KBM-7 (cell line): ENCODE measurements around the gene FXYD2.
A peak's percentile ranks its signal among the peaks of the same experiment; 100 is the strongest.

Experiments used
- DNase-seq: peaks from one replicate; pipeline ENCODE4 v3.0.0-alpha.2; 2015
- in situ Hi-C: fragments of 300-500 bp; cut with MboI; formaldehyde crosslinking; loops from 2 replicates; pipeline ENCODE4 v1.14.3; 2020; ENCODE audit warnings: low sequenced_read_pairs, low pct_unique_long_range_greater_than_20kb, mixed read lengths

The FXYD2 gene

GRCh38 chr11:117838901-117839300 is 14.4 kb upstream of the FXYD2 start:
- no peak for DNase-seq

GRCh38 chr11:117837791-117838190 is 13.2 kb upstream of the FXYD2 start:
- in situ Hi-C loops: loop anchor here (10.0 to 25.0 kb wide), 2 partner anchors 107 to 225 kb away; no protein-coding TSS in a partner anchor
- DNase-seq: no peak

More at GRCh38 chr11:117838901-117839300, 14.4 kb upstream of the FXYD2 start:
- in situ Hi-C loops: loop anchor here (10.0 to 25.0 kb wide), 2 partner anchors 106 to 223 kb away; no protein-coding TSS in a partner anchor

DNA sequence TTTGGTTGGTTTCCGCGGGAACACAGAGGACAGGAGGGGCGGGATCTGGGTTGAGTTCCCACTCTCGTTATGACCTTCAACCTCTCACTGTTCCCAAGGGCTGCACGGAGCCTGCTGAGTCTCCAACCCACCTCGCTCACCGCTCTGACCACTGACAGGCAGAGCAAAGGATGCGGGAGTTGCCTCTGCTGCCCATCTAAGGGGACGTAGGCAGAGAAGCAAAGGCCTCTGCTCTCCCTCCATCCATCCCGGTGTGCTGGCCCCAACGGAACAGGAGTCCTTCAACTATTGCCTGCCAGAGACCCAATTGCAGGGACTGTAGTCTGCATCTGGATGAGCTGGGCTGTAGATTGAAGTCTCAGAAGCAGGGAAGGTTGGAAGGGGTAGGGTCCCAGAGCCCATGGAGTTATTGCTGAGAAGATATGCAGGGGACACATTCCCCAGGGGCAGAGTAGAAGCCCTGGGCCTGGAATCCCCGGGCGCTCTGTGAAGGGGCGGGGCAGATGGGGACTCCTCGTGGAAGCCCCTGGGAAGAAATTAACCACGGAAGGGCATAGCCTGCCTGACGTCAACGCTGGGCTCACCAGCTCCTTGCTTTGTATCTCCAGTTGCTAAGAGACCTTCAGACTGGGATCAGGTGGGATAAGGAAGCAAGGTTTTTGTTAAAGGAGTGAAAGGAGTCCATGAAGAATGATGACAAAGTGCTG is 12.7 kb upstream of the FXYD2 start:
- in situ Hi-C loops: loop anchor here (10.0 to 25.0 kb wide), 2 partner anchors 108 to 225 kb away; no protein-coding TSS in a partner anchor
- DNase-seq: no peak

DNA sequence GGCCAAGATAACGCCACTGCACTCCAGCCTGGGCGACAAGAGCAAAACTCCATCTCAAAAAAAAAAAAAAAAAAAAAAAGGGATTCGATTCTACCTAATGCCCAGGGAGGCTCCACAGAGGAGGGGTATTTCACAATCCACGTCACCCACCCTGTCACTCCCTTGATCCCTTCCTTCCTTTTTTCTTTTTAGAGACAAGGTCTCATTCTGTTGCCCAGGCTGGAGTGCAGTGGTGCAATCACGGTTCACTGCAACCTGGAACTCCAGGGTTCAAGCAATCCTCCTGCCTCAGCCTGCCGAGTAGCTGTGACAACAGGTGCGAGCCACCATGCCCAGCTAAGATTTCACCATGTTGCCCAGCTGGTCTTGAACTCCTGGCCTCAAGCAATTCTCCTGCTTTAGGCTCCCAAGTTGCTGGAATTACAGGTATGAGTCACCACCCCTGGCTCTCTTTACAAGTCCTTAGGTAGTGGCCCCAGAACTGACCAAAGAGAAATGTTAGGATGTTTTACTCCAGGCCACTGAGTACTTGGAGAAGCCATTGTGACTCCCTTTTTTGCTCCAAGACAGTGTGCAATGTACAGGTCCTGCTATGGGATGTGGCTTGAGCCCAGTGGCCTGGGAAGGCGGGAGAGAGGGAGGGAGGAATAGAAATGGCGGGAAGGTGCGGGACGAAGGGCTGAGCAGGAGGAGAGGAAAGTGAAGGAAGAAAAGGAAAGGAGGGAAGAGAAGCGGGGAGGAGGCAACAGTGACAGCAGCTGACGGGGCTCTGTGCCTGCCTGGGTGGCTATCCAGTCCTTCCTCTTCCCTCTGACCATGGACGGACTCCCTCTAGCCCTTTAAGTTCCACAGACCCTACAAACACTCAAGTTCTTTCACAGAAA is 11.8 kb upstream of the FXYD2 start:
- peak; percentile 68 for DNase-seq
- in situ Hi-C loops: loop anchor here (10.0 to 25.0 kb wide), 2 partner anchors 108 to 226 kb away; no protein-coding TSS in a partner anchor

GRCh38 chr11:117835576-117835975 is 11.0 kb upstream of the FXYD2 start:
- in situ Hi-C loops: loop anchor here (10.0 to 25.0 kb wide), 2 partner anchors 109 to 227 kb away; no protein-coding TSS in a partner anchor
- no peak for DNase-seq

DNA sequence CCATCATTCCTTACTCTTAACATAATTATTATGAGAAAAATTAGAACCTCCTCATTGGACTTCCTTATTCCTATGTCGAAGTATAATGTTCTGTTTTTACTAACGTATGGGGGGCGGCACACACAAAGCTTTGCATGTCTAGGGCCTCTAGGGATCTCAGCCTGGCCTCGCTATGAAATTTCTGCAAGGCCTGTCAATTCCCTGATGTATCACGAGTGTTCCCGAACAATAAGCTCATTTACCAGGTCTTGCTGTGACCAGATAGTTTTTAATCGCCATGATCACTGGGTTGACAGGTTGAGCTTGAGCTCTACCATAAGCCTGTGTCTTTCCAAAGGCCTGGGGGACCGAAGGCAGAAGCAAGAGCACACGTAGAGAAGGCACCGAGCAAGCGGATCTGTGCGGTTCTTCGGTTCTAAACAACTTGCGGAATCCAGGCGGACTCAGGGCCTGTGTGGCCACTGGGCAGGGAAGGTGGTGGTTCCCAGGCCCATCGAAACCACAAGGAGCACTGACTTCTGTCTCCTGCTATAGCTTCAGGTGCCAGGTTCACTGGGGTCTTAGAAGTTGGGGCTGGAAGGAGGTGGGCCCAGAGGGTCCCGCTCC is 10.4 kb upstream of the FXYD2 start:
- in situ Hi-C loops: loop anchor here (10.0 to 25.0 kb wide), 2 partner anchors 110 to 227 kb away; no protein-coding TSS in a partner anchor
- no peak for DNase-seq

- no peak for DNase-seq
- in situ Hi-C loops: loop anchor here (10.0 to 25.0 kb wide), 2 partner anchors 111 to 228 kb away; no protein-coding TSS in a partner anchor
Observed at GRCh38 chr11:117834068-117834810, 9.7 kb upstream of the FXYD2 start.

DNA sequence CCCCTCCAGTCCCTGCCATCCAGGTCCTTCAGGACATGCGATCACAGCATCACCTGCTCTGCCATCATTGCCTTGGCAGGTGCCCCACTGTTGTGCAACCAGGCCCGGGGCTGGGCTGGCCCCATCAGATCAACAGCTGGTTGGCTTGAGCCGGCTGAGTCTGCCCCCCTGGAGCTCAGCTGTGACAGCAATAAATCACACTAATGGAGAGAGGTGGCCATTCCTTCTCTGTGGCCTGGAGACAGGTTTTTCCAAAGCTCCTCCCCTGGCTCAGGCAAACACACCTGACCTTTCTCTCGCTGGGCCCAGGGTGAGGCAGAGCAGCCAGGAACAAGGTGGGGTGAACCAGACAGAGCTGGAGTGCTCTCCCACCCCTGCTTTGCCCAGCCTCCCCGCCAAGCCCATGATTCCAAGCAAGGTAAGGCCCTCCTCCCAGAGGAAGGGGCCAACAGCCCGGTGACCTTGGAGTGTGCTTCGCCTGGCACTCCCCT is 8.9 kb upstream of the FXYD2 start:
- in situ Hi-C loops: loop anchor here (10.0 to 25.0 kb wide), 2 partner anchors 111 to 229 kb away; no protein-coding TSS in a partner anchor
- DNase-seq: no peak

DNA sequence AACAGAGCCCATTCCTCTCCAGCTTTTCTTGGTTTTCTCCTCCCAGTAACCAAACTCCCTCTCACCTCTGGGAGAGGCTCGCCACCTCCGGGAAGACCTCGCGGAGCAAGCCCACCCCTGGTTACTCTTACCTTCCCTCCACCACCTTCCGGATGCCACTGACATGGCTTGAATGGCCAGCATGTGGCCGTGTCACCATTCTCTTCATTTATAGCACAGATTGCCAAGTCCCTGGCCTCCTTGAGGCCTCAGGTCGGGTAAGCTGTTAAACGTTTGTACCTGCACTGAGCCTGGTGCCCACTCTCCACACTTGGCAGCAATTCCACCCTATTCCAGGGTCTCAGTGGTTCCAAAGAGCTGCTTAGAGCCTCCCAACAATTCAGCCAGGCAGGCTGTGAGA is 8.0 kb upstream of the FXYD2 start:
- in situ Hi-C loops: loop anchor here (10.0 to 25.0 kb wide), 2 partner anchors 112 to 230 kb away; no protein-coding TSS in a partner anchor
- DNase-seq: no peak

GRCh38 chr11:117831661-117832415 is 7.3 kb upstream of the FXYD2 start:
- in situ Hi-C loops: loop anchor here (10.0 to 25.0 kb wide), 2 partner anchors 113 to 230 kb away; no protein-coding TSS in a partner anchor
- DNase-seq: no peak

DNA sequence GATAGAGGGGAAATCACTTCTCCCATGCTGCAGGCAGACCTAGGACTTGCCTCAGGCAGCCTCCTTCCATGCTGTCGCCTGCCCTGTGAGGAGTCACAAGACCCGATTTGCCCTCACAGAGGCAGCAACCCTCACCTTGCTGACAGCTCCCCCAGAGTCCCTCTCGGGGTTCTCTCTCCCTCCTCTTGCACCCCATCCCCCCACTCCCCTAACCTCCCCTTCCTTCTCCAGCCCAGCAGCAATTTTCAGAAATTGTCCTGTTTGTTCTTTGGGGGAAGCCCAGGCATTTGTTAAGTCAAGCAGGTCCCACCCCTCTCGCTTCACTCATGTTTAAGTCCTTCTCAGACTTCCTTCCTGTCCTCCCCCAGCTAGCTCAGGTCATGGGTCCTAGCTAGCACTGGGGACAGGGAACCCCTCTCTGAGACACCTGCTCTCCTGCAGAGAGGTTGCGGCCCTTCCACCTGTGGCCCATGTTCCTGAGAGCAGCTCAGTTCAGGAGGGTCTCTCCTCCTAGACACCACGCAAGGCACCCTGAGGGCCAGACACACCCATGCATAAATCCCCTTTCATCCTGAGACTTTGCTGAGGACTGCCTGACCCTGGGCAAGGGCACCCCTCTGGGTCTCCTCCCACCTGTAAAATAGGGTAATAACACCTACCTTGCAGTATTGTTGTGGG is 6.3 kb upstream of the FXYD2 start:
- DNase-seq: no peak
- in situ Hi-C loops: loop anchor here (10.0 to 25.0 kb wide), 2 partner anchors 114 to 231 kb away; no protein-coding TSS in a partner anchor

DNA sequence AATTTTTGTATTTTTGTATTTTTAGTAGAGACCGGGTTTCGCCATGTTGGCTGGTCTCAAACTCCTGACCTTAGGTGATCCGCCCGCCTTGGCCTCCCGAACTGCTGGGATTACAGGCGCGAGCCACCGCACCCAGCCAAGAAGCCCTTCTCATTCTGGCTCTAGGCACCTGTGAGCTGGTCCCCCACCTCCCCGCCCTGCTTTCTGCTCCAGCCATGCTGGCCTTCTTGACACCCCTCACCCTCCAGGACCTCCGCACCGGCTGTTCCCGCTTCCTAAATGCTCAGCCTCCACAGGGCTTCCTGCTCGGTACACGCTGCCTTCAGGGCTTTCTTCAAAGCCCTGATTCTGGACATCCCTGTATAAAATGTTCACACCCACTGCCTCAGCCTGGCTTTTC is 5.5 kb upstream of the FXYD2 start:
- no peak for DNase-seq
- in situ Hi-C loops: loop anchor here (10.0 to 25.0 kb wide), 2 partner anchors 115 to 232 kb away; no protein-coding TSS in a partner anchor

DNA sequence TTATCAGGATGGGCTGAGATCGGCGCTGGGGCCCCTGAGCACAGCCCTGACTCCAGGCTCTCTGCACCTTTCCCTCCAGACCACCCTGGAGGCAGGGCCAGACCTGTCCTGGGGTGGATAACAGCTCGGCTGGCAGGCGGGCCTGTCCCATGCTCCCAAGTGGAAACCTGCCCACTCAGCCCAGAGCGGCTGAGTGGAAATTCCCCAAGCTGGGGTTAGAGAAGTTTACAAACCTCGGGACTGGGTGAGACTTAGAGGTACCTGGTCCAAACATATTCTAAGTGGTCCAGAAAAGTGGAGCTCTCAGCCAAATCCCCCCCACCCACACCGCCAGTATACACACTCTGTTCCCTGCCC is 4.8 kb upstream of the FXYD2 start:
- in situ Hi-C loops: loop anchor here (25.0 kb wide), 1 partner anchor 233 kb away; no protein-coding TSS in a partner anchor

GRCh38 chr11:117828611-117829368 is 4.2 kb upstream of the FXYD2 start:
- in situ Hi-C loops: loop anchor here (25.0 kb wide), 1 partner anchor 234 kb away; no protein-coding TSS in a partner anchor
- DNase-seq: no peak

More for the DNA sequence above, 4.8 kb upstream of the FXYD2 start:
- no peak for DNase-seq

DNA sequence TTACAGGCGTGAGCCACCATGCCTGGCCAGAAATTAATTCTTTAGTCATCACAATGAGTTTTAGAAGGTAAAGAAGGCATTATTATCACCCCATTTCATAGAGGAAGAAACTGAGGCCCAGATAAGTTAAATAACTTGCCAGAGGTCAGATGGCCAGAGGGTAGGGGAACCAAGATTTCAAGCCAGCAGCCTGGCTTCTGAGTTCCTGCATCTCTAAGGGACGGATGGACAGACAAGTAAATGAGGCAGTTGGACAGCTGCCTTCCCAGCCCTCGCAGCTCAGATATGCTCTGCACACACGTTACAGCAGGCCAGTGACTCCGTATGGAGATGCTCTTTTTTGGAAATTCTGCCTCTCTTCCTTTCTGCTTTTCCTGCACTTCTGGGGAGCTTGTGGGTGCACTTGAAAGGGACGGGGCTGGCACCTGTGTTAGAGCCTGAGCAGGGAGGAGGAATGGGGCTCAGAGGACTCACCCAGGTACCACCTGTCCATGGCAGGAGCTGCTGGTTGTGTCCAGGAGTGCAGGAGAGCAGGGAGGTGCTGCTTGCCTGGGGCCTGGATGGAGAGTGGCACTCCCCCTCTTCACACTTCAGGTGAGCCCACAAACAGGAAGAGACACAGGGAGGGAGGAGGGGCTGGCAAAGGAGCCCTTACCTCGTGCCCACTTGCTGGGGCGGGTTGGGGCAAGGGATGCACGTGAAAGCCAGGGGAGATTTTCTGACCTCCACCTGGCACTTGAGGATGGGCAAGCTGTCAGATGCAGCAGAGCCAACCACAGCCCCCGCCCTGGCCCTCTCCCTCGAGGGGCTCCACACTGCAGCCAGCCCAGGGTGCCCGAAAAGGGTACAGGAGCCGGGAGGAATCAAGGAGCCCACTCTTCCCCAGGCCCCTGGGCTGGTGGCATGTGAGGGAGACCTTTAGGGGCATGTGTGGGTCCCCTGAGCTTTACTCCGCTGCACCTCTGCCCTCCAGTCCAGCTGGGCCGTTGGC is 3.3 kb upstream of the FXYD2 start:
- no peak for DNase-seq
- in situ Hi-C loops: loop anchor here (25.0 kb wide), 1 partner anchor 234 kb away; no protein-coding TSS in a partner anchor
